Liver (tissue), 9 donors: ENCODE measurements around the gene CFL2. TPM values are rescaled to one million over a fixed set of nuclear protein-coding genes. Genes with fewer than 3 reads are reported as not detected.

Source experiments
- DNase-seq: peaks from one replicate; pipeline ENCODE4 v3.0.0-alpha.2; 2017; ENCODE audit warnings: low spot score
- H3K27ac ChIP-seq, 2 donors: one replicate each; pipeline ENCODE4 v1.7.0; 2013; ENCODE audit warnings: inconsistent platforms in 2 of 2, low read length in 2 of 2, control low read depth in 1 of 2, low read depth in 1 of 2, mild to moderate bottlenecking in 1 of 2
- H3K27me3 ChIP-seq, 4 donors: one replicate each; pipeline versions ENCODE4 v1.6.1 to v1.7.0; 2013; ENCODE audit warnings: low read length in 3 of 4, inconsistent platforms in 1 of 4, mild to moderate bottlenecking in 1 of 4, moderate library complexity in 1 of 4; ENCODE audit not compliant: control insufficient read depth in 4 of 4, insufficient read depth in 4 of 4
- H3K36me3 ChIP-seq, 4 donors: one replicate each; pipeline versions ENCODE4 v1.6.1 to v1.7.0; 2013; ENCODE audit warnings: low read length in 3 of 4, mild to moderate bottlenecking in 3 of 4, low read depth in 1 of 4, moderate library complexity in 1 of 4; ENCODE audit not compliant: control insufficient read depth in 4 of 4, insufficient read depth in 3 of 4
- H3K4me1 ChIP-seq, 4 donors: one replicate each; pipeline versions ENCODE4 v1.6.1 to v1.7.0; 2013; ENCODE audit warnings: low read length in 3 of 4, mild to moderate bottlenecking in 3 of 4, moderate library complexity in 1 of 4; ENCODE audit not compliant: control insufficient read depth in 4 of 4, insufficient read depth in 4 of 4
- H3K4me3 ChIP-seq, 3 donors: one replicate each; pipeline versions ENCODE4 v1.6.1 to v1.7.0; 2013; ENCODE audit warnings: low read length in 3 of 3, control low read depth in 1 of 3, low read depth in 1 of 3, mild to moderate bottlenecking in 1 of 3
- H3K9ac ChIP-seq, 2 donors: one replicate each; pipeline ENCODE4 v1.7.0; 2013; ENCODE audit warnings: low read length in 2 of 2, mild to moderate bottlenecking in 2 of 2, moderate library complexity in 2 of 2, control low read depth in 1 of 2, low read depth in 1 of 2
- H3K9me3 ChIP-seq, 4 donors: one replicate each; pipeline versions ENCODE4 v1.6.1 to v1.7.0; 2013; ENCODE audit warnings: low read length in 3 of 4; ENCODE audit not compliant: control insufficient read depth in 4 of 4
- ATF3 ChIP-seq: IDR thresholded peaks from 2 replicates; pipeline ENCODE4 v1.6.1; 2016; ENCODE audit warnings: antibody characterized with exemption
- CTCF ChIP-seq: fragments of 150-350 bp; IDR thresholded peaks from 2 replicates; pipeline ENCODE4 v1.5.1; 2017; ENCODE audit warnings: improper control_type of control experiment, low read depth, low read length; ENCODE audit not compliant: missing input control
- EGR1 ChIP-seq, 2 donors: IDR thresholded peaks; 2 replicates each; pipeline ENCODE4 v1.6.1; 2016 to 2018; ENCODE audit warnings: antibody characterized with exemption in 2 of 2, low read depth in 2 of 2
- FOXA1 ChIP-seq: IDR thresholded peaks from 2 replicates; pipeline ENCODE4 v1.6.1; 2016; ENCODE audit warnings: antibody characterized with exemption
- FOXA2 ChIP-seq: IDR thresholded peaks from 2 replicates; pipeline ENCODE4 v1.6.1; 2016; ENCODE audit warnings: antibody characterized with exemption
- GABPA ChIP-seq, 2 donors: IDR thresholded peaks in 1 of 2; conservative IDR thresholded peaks in 1 of 2; 2 replicates each; pipeline ENCODE4 v1.6.1; 2016; ENCODE audit warnings: antibody characterized with exemption in 2 of 2, mild to moderate bottlenecking in 1 of 2, moderate library complexity in 1 of 2
- HNF4G ChIP-seq: IDR thresholded peaks from 2 replicates; pipeline ENCODE4 v1.6.1; 2016; ENCODE audit warnings: antibody characterized with exemption
- JUND ChIP-seq, 2 donors: IDR thresholded peaks; 2 replicates each; pipeline ENCODE4 v1.6.1; 2016; ENCODE audit warnings: antibody characterized with exemption in 2 of 2
- MAX ChIP-seq: IDR thresholded peaks from 2 replicates; pipeline ENCODE4 v1.6.1; 2016; ENCODE audit warnings: antibody characterized with exemption
- NR2F2 ChIP-seq: IDR thresholded peaks from 2 replicates; pipeline ENCODE4 v1.6.1; 2016; ENCODE audit warnings: antibody characterized with exemption
- RAD21 ChIP-seq, 2 donors: IDR thresholded peaks; 2 replicates each; pipeline ENCODE4 v1.6.1; 2016; ENCODE audit warnings: antibody characterized with exemption in 2 of 2, mild to moderate bottlenecking in 2 of 2
- RXRA ChIP-seq, 2 donors: IDR thresholded peaks; 2 replicates each; pipeline ENCODE4 v1.6.1; 2017 to 2018; ENCODE audit warnings: antibody characterized with exemption in 2 of 2, mild to moderate bottlenecking in 1 of 2
- TAF1 ChIP-seq: conservative IDR thresholded peaks from 2 replicates; pipeline ENCODE4 v1.6.1; 2016; ENCODE audit warnings: antibody characterized with exemption, mild to moderate bottlenecking
- YY1 ChIP-seq: IDR thresholded peaks from 2 replicates; pipeline ENCODE4 v1.6.1; 2016; ENCODE audit warnings: antibody characterized with exemption, mild to moderate bottlenecking
- ZBTB33 ChIP-seq: IDR thresholded peaks from 2 replicates; pipeline ENCODE4 v1.6.1; 2016; ENCODE audit warnings: antibody characterized with exemption
- WGBS: extraction: QIAGEN DNeasy Blood & Tissue Kit; methylation state at CpG from one replicate; pipeline ENCODE4 v1.1.7; 2013; 5-methylcytosine and 5-hydroxymethylcytosine counted together
- polyA plus RNA-seq, 2 donors: library from polyadenylated mRNA; stranded (reverse) in 1 of 2; unstranded in 1 of 2; fragments of 200-250 nt in 1 of 2; fragments of >200 nt in 1 of 2; fragmentation: Nextera tagmentation in 1 of 2; extraction: Ambion mirVana in 1 of 2; gene quantifications; one replicate each; pipeline versions ENCODE4 v1.2.1 to v1.2.3, GENCODE V29; 2013 to 2015
- total RNA-seq, 2 donors: library from RNA; depleted of rRNA; stranded (reverse); fragments of >200 nt; gene quantifications; one replicate each; pipeline ENCODE4 v1.2.3, GENCODE V29; 2014
- TF ChIP-seq, protein P1 (sequence below): IDR thresholded peaks from 2 replicates; pipeline ENCODE4 v1.6.1; 2016; ENCODE audit warnings: antibody characterized with exemption, mild to moderate bottlenecking
- donor health status: healthy.
- donor health status: healthy.
- donor health status: healthy.
- donor health status: healthy.
- donor health status: healthy.

The CFL2 gene
- total and polyA plus RNA-seq, 4 donors, result 37.2 to 76.1 (median 62.7) TPM

- no peak overlapping the region for H3K4me3 ChIP-seq
- no peak for TF ChIP-seq HNF4G
- peaks cover 0 to 11% (median 2%) of the 10 kb centered on the region in 4 donors for H3K36me3 ChIP-seq
- no peaks in the 10 kb centered on the region for H3K9me3 ChIP-seq
- no peak overlapping the region for H3K27ac ChIP-seq
- WGBS, result 99% methylated on average over 2 of the region's 2 CpGs
- no peaks in the 10 kb centered on the region for H3K27me3 ChIP-seq
- H3K9ac ChIP-seq, result no peak overlapping the region
- peaks cover 0 to 3% (median 1%) of the 10 kb centered on the region in 4 donors for H3K4me1 ChIP-seq
- DNase-seq, result no peak
These were observed 40.8 kb upstream of the CFL2 start for GRCh38 chr14:34755215-34755614.

- TF ChIP-seq, protein P1, sequence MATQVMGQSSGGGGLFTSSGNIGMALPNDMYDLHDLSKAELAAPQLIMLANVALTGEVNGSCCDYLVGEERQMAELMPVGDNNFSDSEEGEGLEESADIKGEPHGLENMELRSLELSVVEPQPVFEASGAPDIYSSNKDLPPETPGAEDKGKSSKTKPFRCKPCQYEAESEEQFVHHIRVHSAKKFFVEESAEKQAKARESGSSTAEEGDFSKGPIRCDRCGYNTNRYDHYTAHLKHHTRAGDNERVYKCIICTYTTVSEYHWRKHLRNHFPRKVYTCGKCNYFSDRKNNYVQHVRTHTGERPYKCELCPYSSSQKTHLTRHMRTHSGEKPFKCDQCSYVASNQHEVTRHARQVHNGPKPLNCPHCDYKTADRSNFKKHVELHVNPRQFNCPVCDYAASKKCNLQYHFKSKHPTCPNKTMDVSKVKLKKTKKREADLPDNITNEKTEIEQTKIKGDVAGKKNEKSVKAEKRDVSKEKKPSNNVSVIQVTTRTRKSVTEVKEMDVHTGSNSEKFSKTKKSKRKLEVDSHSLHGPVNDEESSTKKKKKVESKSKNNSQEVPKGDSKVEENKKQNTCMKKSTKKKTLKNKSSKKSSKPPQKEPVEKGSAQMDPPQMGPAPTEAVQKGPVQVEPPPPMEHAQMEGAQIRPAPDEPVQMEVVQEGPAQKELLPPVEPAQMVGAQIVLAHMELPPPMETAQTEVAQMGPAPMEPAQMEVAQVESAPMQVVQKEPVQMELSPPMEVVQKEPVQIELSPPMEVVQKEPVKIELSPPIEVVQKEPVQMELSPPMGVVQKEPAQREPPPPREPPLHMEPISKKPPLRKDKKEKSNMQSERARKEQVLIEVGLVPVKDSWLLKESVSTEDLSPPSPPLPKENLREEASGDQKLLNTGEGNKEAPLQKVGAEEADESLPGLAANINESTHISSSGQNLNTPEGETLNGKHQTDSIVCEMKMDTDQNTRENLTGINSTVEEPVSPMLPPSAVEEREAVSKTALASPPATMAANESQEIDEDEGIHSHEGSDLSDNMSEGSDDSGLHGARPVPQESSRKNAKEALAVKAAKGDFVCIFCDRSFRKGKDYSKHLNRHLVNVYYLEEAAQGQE, result no peak
- TF ChIP-seq ATF3 (no peak), TAF1 (no peak), RXRA (IDR thresholded peaks at IDR 0.05) (no peak), GABPA (IDR thresholded peaks at IDR 0.05 in 1 of 2, conservative IDR thresholded peaks at IDR 0.05 in 1 of 2) (no peak), NR2F2 (no peak), EGR1 (IDR thresholded peaks at IDR 0.05; ENCODE audit: low read depth in 2 of 2) (no peak), CTCF (no peak), MAX (no peak), HNF4G (no peak), FOXA1 (no peak)
- H3K36me3 ChIP-seq, result peaks cover 0 to 9% (median 2%) of the 10 kb centered on the region in 4 donors
- 92% methylated on average over 1 of the region's 1 CpG for WGBS
These were observed 40.3 kb upstream of the CFL2 start for GRCh38 chr14:34754687-34755086.

DNA sequence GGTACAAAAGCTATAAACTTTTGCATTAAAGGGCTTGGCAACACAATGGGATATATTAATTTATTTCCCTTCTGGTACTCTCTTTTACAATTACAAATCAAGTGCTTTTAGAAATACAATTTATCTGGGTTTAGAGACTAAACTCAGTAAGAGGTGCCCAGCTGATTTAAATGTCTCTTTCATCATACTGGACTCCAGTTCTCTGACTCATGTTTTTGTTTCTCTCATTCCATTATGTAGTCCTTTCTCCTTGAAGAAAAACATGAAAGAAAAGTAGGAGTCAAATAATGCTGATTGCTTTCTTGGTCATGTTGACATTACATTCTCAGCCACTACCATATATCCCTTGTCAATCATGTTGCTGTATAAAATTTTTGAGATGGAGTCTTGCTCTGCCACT is 36.3 kb upstream of the CFL2 start:
- Histone ChIP-seq H3K9me3 (no peaks in the 10 kb centered on the region), H3K9ac (no peak overlapping the region), H3K4me3 (no peak overlapping the region), H3K4me1 (no peaks in the 10 kb centered on the region), H3K36me3 (peaks cover 0 to 9% (median 1%) of the 10 kb centered on the region in 4 donors), H3K27me3 (no peaks in the 10 kb centered on the region), H3K27ac (no peak overlapping the region)
- no peak for DNase-seq
- no peak for TF ChIP-seq ZBTB33
- no peak for TF ChIP-seq FOXA2
- no peak for TF ChIP-seq FOXA1
- no peak for TF ChIP-seq GABPA (IDR thresholded peaks at IDR 0.05 in 1 of 2, conservative IDR thresholded peaks at IDR 0.05 in 1 of 2)
- TF ChIP-seq JUND (IDR thresholded peaks at IDR 0.05), result no peak
- TF ChIP-seq YY1, result no peak
- TF ChIP-seq ATF3, result no peak
- TF ChIP-seq RAD21 (IDR thresholded peaks at IDR 0.05), result no peak
- TF ChIP-seq MAX, result no peak
- TF ChIP-seq, protein P1, result no peak

More at GRCh38 chr14:34754687-34755086, 40.3 kb upstream of the CFL2 start:
- Histone ChIP-seq H3K27me3 (no peaks in the 10 kb centered on the region), H3K4me1 (peaks cover 0 to 3% (median 1%) of the 10 kb centered on the region in 4 donors), H3K4me3 (no peak overlapping the region), H3K9me3 (no peaks in the 10 kb centered on the region), H3K27ac (no peak overlapping the region), H3K9ac (no peak overlapping the region)
- no peak for DNase-seq
